ENCODE measurements around the gene RPS14.

- TF ChIP-seq EZH2 (IDR thresholded peaks at IDR 0.05) = no peak
- TF ChIP-seq, protein P1, sequence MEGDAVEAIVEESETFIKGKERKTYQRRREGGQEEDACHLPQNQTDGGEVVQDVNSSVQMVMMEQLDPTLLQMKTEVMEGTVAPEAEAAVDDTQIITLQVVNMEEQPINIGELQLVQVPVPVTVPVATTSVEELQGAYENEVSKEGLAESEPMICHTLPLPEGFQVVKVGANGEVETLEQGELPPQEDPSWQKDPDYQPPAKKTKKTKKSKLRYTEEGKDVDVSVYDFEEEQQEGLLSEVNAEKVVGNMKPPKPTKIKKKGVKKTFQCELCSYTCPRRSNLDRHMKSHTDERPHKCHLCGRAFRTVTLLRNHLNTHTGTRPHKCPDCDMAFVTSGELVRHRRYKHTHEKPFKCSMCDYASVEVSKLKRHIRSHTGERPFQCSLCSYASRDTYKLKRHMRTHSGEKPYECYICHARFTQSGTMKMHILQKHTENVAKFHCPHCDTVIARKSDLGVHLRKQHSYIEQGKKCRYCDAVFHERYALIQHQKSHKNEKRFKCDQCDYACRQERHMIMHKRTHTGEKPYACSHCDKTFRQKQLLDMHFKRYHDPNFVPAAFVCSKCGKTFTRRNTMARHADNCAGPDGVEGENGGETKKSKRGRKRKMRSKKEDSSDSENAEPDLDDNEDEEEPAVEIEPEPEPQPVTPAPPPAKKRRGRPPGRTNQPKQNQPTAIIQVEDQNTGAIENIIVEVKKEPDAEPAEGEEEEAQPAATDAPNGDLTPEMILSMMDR (IDR thresholded peaks at IDR 0.05) = no peak
- no peak for TF ChIP-seq EZH2phosphoT487 (IDR thresholded peaks at IDR 0.05)
Observed at GRCh38 chr5:150422758-150423157, 26.8 kb downstream of the RPS14 start.
